SK-N-SH (cell line): ENCODE measurements around the gene MBP. TPM values are rescaled to one million over a fixed set of nuclear protein-coding genes. Genes with fewer than 3 reads are reported as not detected.

Experiments
- CTCF ChIA-PET: fragments of 300-600, 350-600 bp; formaldehyde crosslinking; extraction: SDS; loops from one replicate; lab custom pipeline; 2021; lab: Yijun Ruan, JAX
- POLR2A ChIA-PET: fragments of 350-600 bp; sonication (Branson Sonifier 250); formaldehyde crosslinking; extraction: SDS; loops from one replicate; lab custom pipeline; 2020; ENCODE audit warnings: antibody characterized with exemption, inconsistent platforms; lab: Yijun Ruan, JAX
- DNase-seq: peaks from one replicate; pipeline ENCODE4 v3.0.0; 2012
- H2AFZ ChIP-seq: fragments of 200-600 bp; sonication (generic); 2 replicates; pipeline ENCODE4 v1.8.1; 2016; ENCODE audit warnings: antibody characterized with exemption, mild to moderate bottlenecking, low read depth
- H3F3A ChIP-seq: fragments of 200-600 bp; sonication (generic); replicated peaks from 2 replicates; pipeline ENCODE3; 2016; ENCODE audit warnings: antibody characterized with exemption, mild to moderate bottlenecking; ENCODE audit not compliant: insufficient read depth
- H3K27ac ChIP-seq, 2 experiments: fragments of 200-500 bp in 1 of 2; fragments of 200-600 bp in 1 of 2; sonication (Bioruptor generic) in 1 of 2; sonication (generic), shearing (Covaris generic) in 1 of 2; 2 replicates each; pipeline versions ENCODE4 v1.5.1 to v1.6.1; 2014 to 2016; ENCODE audit warnings: low read depth in 2 of 2, inconsistent platforms in 1 of 2, low read length in 1 of 2, mild to moderate bottlenecking in 1 of 2, mixed read lengths in 1 of 2
- H3K27me3 ChIP-seq: fragments of 200-600 bp; sonication (generic), shearing (Covaris generic); 2 replicates; pipeline ENCODE4 v1.6.1; 2016; ENCODE audit warnings: mixed run types; ENCODE audit not compliant: insufficient read depth
- H3K36me3 ChIP-seq, 2 experiments: fragments of 200-500 bp in 1 of 2; fragments of 200-600 bp in 1 of 2; sonication (Bioruptor generic) in 1 of 2; sonication (generic) in 1 of 2; replicated peaks in 1 of 2; 2 replicates each; pipeline versions ENCODE3 to v1.5.1; 2014 to 2016; ENCODE audit warnings: low read length in 1 of 2, mild to moderate bottlenecking in 1 of 2; ENCODE audit not compliant: insufficient read depth in 2 of 2, control insufficient read depth in 1 of 2
- H3K4me1 ChIP-seq, 2 experiments: fragments of 200-500 bp in 1 of 2; fragments of 200-600 bp in 1 of 2; sonication (Bioruptor generic) in 1 of 2; sonication (generic), shearing (Covaris generic) in 1 of 2; 2 replicates each; pipeline versions ENCODE4 v1.5.1 to v1.6.1; 2014 to 2016; ENCODE audit warnings: low read depth in 1 of 2, low read length in 1 of 2, mixed run types in 1 of 2; ENCODE audit not compliant: insufficient read depth in 2 of 2, control insufficient read depth in 1 of 2
- H3K4me2 ChIP-seq: fragments of 200-600 bp; sonication (generic), shearing (Covaris generic); 2 replicates; pipeline ENCODE4 v1.6.1; 2017; ENCODE audit warnings: mixed run types
- H3K4me3 ChIP-seq, 2 experiments: fragments of 200-500 bp in 1 of 2; fragments of 200-600 bp in 1 of 2; sonication (Bioruptor generic) in 1 of 2; sonication (generic), shearing (Covaris generic) in 1 of 2; 2 replicates each; pipeline versions ENCODE4 v1.5.1 to v1.8.1; 2014 to 2016; ENCODE audit warnings: low read depth in 2 of 2, inconsistent platforms in 1 of 2, low read length in 1 of 2, mild to moderate bottlenecking in 1 of 2, mixed read lengths in 1 of 2, moderate library complexity in 1 of 2
- H3K79me2 ChIP-seq: fragments of 200-600 bp; sonication (generic); 2 replicates; pipeline ENCODE4 v1.8.1; 2017; ENCODE audit warnings: mild to moderate bottlenecking; ENCODE audit not compliant: insufficient read depth
- H3K9ac ChIP-seq: fragments of 200-600 bp; sonication (generic); 2 replicates; pipeline ENCODE4 v1.6.1; 2017; ENCODE audit warnings: mixed run types
- H3K9me2 ChIP-seq: fragments of 200-600 bp; sonication (generic); 2 replicates; pipeline ENCODE4 v1.6.1; 2017; ENCODE audit warnings: mixed run types
- H3K9me3 ChIP-seq: fragments of 200-600 bp; sonication (generic); 2 replicates; pipeline ENCODE4 v1.6.1; 2017; ENCODE audit warnings: mixed run types, mild to moderate bottlenecking, moderate library complexity
- H4K20me1 ChIP-seq: fragments of 200-600 bp; sonication (generic); 2 replicates; pipeline ENCODE4 v1.6.1; 2017; ENCODE audit warnings: mild to moderate bottlenecking, mixed run types; ENCODE audit not compliant: insufficient read depth
- CHD2 ChIP-seq: fragments of 150-350 bp; IDR thresholded peaks from 2 replicates; pipeline ENCODE4 v1.6.1; 2018; ENCODE audit warnings: low read length; ENCODE audit not compliant: partially characterized antibody
- EZH2phosphoT487 ChIP-seq: fragments of 200-600 bp; sonication (generic); IDR thresholded peaks from 2 replicates; pipeline ENCODE4 v1.6.1; 2017; ENCODE audit warnings: low read depth, mixed run types, mild to moderate bottlenecking, antibody characterized with exemption, moderate library complexity, borderline replicate concordance
- FOXJ3 ChIP-seq: sonication (generic); formaldehyde crosslinking; IDR thresholded peaks from 2 replicates; pipeline ENCODE4 v1.5.1; 2020; ENCODE audit warnings: mild to moderate bottlenecking, missing genetic modification reagents
- GATA2 ChIP-seq: sonication (generic); formaldehyde crosslinking; IDR thresholded peaks from 2 replicates; pipeline ENCODE4 v1.5.0; 2020; ENCODE audit warnings: mild to moderate bottlenecking, missing genetic modification reagents
- JUND ChIP-seq: IDR thresholded peaks from 2 replicates; pipeline ENCODE4 v1.4.0; 2012
- NRF1 ChIP-seq: IDR thresholded peaks from 2 replicates; pipeline ENCODE4 v1.6.1; 2012; ENCODE audit warnings: low read depth, mild to moderate bottlenecking, low read length
- POLR2AphosphoS5 ChIP-seq: IDR thresholded peaks from 2 replicates; pipeline ENCODE4 v1.6.1; 2012; ENCODE audit warnings: low read depth, low read length
- RAD21 ChIP-seq: IDR thresholded peaks from 2 replicates; pipeline ENCODE4 v1.6.1; 2012; ENCODE audit warnings: mild to moderate bottlenecking, low read length
- RXRA ChIP-seq: IDR thresholded peaks from 2 replicates; pipeline ENCODE4 v1.4.0; 2012; ENCODE audit warnings: low read depth, mild to moderate bottlenecking, borderline replicate concordance
- SIN3A ChIP-seq: IDR thresholded peaks from 2 replicates; pipeline ENCODE4 v1.6.1; 2012; ENCODE audit warnings: low read depth, mild to moderate bottlenecking, low read length, moderate library complexity, borderline replicate concordance
- SMC3 ChIP-seq: IDR thresholded peaks from 2 replicates; pipeline ENCODE4 v1.6.1; 2012; ENCODE audit warnings: low read depth, low read length, improper control_type of control experiment
- TAF1 ChIP-seq: IDR thresholded peaks from 2 replicates; pipeline ENCODE4 v1.6.1; 2012; ENCODE audit warnings: low read depth, mild to moderate bottlenecking, low read length, moderate library complexity, borderline replicate concordance
- YY1 ChIP-seq: IDR thresholded peaks from 2 replicates; pipeline ENCODE4 v1.4.0; 2012; ENCODE audit warnings: low read depth, mild to moderate bottlenecking
- WGBS: methylation state at CpG from one replicate; pipeline ENCODE4 v1.1.6; 2017; ENCODE audit warnings: low lambda C conversion rate; 5-methylcytosine and 5-hydroxymethylcytosine counted together
- polyA plus RNA-seq, 3 experiments: library from polyadenylated mRNA; depleted of rRNA; stranded (reverse); fragments of >200 nt; gene quantifications; 2 replicates each; pipeline ENCODE4 v1.2.3, GENCODE V29; 2012
- TF ChIP-seq, protein P1 (sequence below): fragments of 200-600 bp; sonication (generic); IDR thresholded peaks from 2 replicates; pipeline ENCODE4 v1.6.1; 2017; ENCODE audit warnings: antibody characterized with exemption, mild to moderate bottlenecking, moderate library complexity
- TF ChIP-seq, protein P2 (sequence below): IDR thresholded peaks from 2 replicates; pipeline ENCODE4; 2012
- TF ChIP-seq, protein P3 (sequence below): IDR thresholded peaks from 2 replicates; pipeline ENCODE4 v1.4.0; 2012; ENCODE audit warnings: low read depth, borderline replicate concordance
- TF ChIP-seq, protein P4 (sequence below): IDR thresholded peaks from 2 replicates; pipeline ENCODE4 v1.4.0; 2012; ENCODE audit warnings: low read depth, borderline replicate concordance
- TF ChIP-seq, protein P5 (sequence below): fragments of 150-350 bp; IDR thresholded peaks from 2 replicates; pipeline ENCODE4 v1.6.1; 2017; ENCODE audit warnings: antibody characterized with exemption, low read length, low read depth, borderline replicate concordance

MBP gene
- polyA plus RNA-seq, 1 of the 3 experiments (the other 2 are of a cell fraction) = 1.6 TPM

DNA sequence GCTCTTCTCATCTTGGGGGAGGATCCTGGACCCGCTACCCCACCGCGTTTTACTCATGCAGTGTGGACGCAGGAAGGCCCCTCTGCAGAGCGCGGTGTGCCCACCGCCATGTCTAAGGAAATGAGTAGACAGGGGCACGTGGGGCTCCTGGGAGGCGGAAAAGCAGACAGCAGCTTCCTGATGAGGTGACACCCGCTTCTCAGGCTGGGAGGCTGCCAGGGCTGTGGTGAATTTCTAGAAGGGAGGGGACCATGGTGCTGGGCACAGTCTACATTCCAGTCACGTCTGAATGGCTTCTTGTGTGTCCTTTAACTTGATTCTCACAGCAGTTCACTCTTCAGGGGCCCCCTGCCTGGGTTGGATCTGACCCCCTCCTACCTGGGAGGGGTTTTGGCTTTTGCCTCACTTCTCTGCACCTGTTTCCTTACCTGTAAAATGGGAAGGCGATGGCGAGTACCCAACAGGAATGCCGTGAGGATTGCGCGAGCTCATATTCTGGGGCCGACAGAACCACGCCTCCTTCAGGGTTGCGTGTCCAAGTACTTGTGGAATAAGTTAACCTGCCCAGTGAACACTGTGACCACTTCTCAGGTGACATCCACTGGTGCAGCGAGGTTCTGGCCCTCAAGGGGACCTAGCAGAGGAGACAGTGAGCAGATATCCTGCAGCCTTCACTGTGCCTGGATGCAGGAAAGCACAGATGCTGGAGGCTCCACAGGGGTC is 32.3 kb upstream of the MBP start:
- H4K20me1 ChIP-seq = no peaks in the 10 kb centered on the region
- no peaks in the 10 kb centered on the region for H3K4me1 ChIP-seq
- no peak for DNase-seq
- CTCF ChIA-PET = interaction anchor here (1.3 kb wide), 1 partner anchor 47 kb away, joined by 4 read pairs; no protein-coding TSS in a partner anchor
- H3K9me3 ChIP-seq = no peaks in the 10 kb centered on the region
- 83% methylated on average over 19 of the region's 20 CpGs for WGBS
- no peak overlapping the region for H3K27ac ChIP-seq
- H3K79me2 ChIP-seq = no peaks in the 10 kb centered on the region
- no peak overlapping the region for H3K4me3 ChIP-seq
- H3K27me3 ChIP-seq = no peaks in the 10 kb centered on the region
- POLR2A ChIA-PET = no interaction called here
- no peak overlapping the region for H3K4me2 ChIP-seq
- no peaks in the 10 kb centered on the region for H3K9me2 ChIP-seq
- TF ChIP-seq EZH2phosphoT487 = no peak
- TF ChIP-seq SMC3 = no peak
- no peak for TF ChIP-seq JUND
- TF ChIP-seq, protein P1, sequence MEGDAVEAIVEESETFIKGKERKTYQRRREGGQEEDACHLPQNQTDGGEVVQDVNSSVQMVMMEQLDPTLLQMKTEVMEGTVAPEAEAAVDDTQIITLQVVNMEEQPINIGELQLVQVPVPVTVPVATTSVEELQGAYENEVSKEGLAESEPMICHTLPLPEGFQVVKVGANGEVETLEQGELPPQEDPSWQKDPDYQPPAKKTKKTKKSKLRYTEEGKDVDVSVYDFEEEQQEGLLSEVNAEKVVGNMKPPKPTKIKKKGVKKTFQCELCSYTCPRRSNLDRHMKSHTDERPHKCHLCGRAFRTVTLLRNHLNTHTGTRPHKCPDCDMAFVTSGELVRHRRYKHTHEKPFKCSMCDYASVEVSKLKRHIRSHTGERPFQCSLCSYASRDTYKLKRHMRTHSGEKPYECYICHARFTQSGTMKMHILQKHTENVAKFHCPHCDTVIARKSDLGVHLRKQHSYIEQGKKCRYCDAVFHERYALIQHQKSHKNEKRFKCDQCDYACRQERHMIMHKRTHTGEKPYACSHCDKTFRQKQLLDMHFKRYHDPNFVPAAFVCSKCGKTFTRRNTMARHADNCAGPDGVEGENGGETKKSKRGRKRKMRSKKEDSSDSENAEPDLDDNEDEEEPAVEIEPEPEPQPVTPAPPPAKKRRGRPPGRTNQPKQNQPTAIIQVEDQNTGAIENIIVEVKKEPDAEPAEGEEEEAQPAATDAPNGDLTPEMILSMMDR = no peak
- TF ChIP-seq POLR2AphosphoS5 = no peak
- H3K36me3 ChIP-seq = no peaks in the 10 kb centered on the region
- H3F3A ChIP-seq = no peaks in the 10 kb centered on the region
- H3K9ac ChIP-seq = no peak overlapping the region
- H2AFZ ChIP-seq = no peak overlapping the region

DNA sequence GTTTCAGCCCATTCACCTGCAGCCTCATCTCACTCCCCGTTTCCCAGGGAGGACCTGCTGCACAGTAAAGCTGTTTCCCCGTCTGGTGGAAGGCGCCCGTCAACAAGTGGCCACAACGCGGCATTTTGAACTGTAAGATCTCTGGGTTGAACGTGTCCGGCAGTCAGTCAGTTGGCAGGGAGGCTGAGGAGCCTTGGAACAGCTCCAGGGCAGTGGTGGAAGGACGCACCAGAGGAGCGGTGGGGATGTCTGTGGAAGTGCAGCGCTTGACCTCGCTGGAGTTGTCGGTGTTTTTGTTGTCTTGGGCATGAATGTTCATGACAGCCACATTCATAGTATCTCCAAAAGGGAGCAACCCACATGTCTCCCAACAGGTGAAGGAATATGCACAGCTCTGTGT is 31.4 kb upstream of the MBP start:
- 88% methylated on average over 11 of the region's 13 CpGs for WGBS
- no peak for DNase-seq
- Histone ChIP-seq H3K27ac (no peak overlapping the region), H3K9me3 (no peaks in the 10 kb centered on the region), H3F3A (no peaks in the 10 kb centered on the region)
- CTCF ChIA-PET = no interaction called here
- no peak for TF ChIP-seq JUND
- no peak for TF ChIP-seq GATA2 (CRISPR knock-in tag)
- no peak for TF ChIP-seq SIN3A
- TF ChIP-seq, protein P2, sequence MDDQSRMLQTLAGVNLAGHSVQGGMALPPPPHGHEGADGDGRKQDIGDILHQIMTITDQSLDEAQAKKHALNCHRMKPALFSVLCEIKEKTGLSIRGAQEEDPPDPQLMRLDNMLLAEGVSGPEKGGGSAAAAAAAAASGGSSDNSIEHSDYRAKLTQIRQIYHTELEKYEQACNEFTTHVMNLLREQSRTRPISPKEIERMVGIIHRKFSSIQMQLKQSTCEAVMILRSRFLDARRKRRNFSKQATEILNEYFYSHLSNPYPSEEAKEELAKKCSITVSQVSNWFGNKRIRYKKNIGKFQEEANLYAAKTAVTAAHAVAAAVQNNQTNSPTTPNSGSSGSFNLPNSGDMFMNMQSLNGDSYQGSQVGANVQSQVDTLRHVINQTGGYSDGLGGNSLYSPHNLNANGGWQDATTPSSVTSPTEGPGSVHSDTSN = no peak
- no peak for TF ChIP-seq CHD2
- TF ChIP-seq NRF1 = no peak
- TF ChIP-seq, protein P3, sequence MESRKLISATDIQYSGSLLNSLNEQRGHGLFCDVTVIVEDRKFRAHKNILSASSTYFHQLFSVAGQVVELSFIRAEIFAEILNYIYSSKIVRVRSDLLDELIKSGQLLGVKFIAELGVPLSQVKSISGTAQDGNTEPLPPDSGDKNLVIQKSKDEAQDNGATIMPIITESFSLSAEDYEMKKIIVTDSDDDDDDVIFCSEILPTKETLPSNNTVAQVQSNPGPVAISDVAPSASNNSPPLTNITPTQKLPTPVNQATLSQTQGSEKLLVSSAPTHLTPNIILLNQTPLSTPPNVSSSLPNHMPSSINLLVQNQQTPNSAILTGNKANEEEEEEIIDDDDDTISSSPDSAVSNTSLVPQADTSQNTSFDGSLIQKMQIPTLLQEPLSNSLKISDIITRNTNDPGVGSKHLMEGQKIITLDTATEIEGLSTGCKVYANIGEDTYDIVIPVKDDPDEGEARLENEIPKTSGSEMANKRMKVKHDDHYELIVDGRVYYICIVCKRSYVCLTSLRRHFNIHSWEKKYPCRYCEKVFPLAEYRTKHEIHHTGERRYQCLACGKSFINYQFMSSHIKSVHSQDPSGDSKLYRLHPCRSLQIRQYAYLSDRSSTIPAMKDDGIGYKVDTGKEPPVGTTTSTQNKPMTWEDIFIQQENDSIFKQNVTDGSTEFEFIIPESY = no peak
- TF ChIP-seq RXRA = no peak
- TF ChIP-seq TAF1 = no peak
- TF ChIP-seq RAD21 = no peak
- TF ChIP-seq, protein P4, sequence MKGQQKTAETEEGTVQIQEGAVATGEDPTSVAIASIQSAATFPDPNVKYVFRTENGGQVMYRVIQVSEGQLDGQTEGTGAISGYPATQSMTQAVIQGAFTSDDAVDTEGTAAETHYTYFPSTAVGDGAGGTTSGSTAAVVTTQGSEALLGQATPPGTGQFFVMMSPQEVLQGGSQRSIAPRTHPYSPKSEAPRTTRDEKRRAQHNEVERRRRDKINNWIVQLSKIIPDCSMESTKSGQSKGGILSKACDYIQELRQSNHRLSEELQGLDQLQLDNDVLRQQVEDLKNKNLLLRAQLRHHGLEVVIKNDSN = no peak
- TF ChIP-seq YY1 = no peak
- no peak for TF ChIP-seq SMC3
- TF ChIP-seq, protein P5, sequence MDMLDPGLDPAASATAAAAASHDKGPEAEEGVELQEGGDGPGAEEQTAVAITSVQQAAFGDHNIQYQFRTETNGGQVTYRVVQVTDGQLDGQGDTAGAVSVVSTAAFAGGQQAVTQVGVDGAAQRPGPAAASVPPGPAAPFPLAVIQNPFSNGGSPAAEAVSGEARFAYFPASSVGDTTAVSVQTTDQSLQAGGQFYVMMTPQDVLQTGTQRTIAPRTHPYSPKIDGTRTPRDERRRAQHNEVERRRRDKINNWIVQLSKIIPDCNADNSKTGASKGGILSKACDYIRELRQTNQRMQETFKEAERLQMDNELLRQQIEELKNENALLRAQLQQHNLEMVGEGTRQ = no peak
- TF ChIP-seq FOXJ3 (CRISPR knock-in tag) = no peak
- TF ChIP-seq, all 33 proteins: peak for 0
- Histone ChIP-seq H3K9me2 (no peaks in the 10 kb centered on the region), H3K27me3 (no peaks in the 10 kb centered on the region), H4K20me1 (no peaks in the 10 kb centered on the region), H3K4me1 (no peaks in the 10 kb centered on the region), H3K9ac (no peak overlapping the region), H3K79me2 (no peaks in the 10 kb centered on the region), H2AFZ (no peak overlapping the region), H3K4me2 (no peak overlapping the region), H3K36me3 (no peaks in the 10 kb centered on the region), H3K4me3 (no peak overlapping the region)
- POLR2A ChIA-PET = no interaction called here
